T follicular helper cell (primary cell): ENCODE results near the gene CD160.
"Not testable (repeated sequence)": the region's sequence is repeated elsewhere in the genome, so short reads cannot be mapped to it uniquely, and the experiment has no call there.

Experiments used
- DNase-seq: peaks from one replicate; pipeline ENCODE4 v3.0.0-alpha.2; 2020; ENCODE audit warnings: low read depth

Gene CD160

GRCh38 chr1:145759721-145760120 lies 40.4 kb downstream of the CD160 start:
- no peak for DNase-seq

- DNase-seq: not testable (repeated sequence)
Measured at GRCh38 chr1:145760395-145760949, 41.2 kb downstream of the CD160 start.

GRCh38 chr1:145761498-145761897 lies 42.2 kb downstream of the CD160 start:
- not testable (repeated sequence) for DNase-seq

GRCh38 chr1:145762001-145762400 lies 42.7 kb downstream of the CD160 start:
- not testable (repeated sequence) for DNase-seq

- not testable (repeated sequence) for DNase-seq
Measured at GRCh38 chr1:145764231-145764940, 45.1 kb downstream of the CD160 start.

GRCh38 chr1:145765127-145765526 lies 45.8 kb downstream of the CD160 start:
- not testable (repeated sequence) for DNase-seq

- DNase-seq: not testable (repeated sequence)
Measured at GRCh38 chr1:145765585-145766360, 46.5 kb downstream of the CD160 start.

- not testable (repeated sequence) for DNase-seq
Measured at GRCh38 chr1:145766926-145767325, 47.6 kb downstream of the CD160 start.

- not testable (repeated sequence) for DNase-seq
Measured at GRCh38 chr1:145768004-145768403, 48.7 kb downstream of the CD160 start.

GRCh38 chr1:145771056-145771455 lies 51.8 kb downstream of the CD160 start:
- DNase-seq: no peak

GRCh38 chr1:145773423-145773822 lies 54.1 kb downstream of the CD160 start:
- no peak for DNase-seq

- DNase-seq: no peak
Measured at GRCh38 chr1:145777357-145778145, 58.3 kb downstream of the CD160 start.

- no peak for DNase-seq
Measured at GRCh38 chr1:145778146-145778540, 58.8 kb downstream of the CD160 start.

GRCh38 chr1:145782272-145783099 lies 63.2 kb downstream of the CD160 start:
- no peak for DNase-seq

- DNase-seq: no peak
Measured at GRCh38 chr1:145784409-145784808, 65.1 kb downstream of the CD160 start.

GRCh38 chr1:145785547-145785946 lies 66.2 kb downstream of the CD160 start:
- DNase-seq: no peak

- DNase-seq: no peak
Measured at GRCh38 chr1:145786271-145786670, 67.0 kb downstream of the CD160 start.

GRCh38 chr1:145788580-145788979 lies 69.3 kb downstream of the CD160 start:
- no peak for DNase-seq
